GM21737 (cell line): ENCODE measurements around the gene CAMTA1.
"Not testable (repeated sequence)": the region's sequence is repeated elsewhere in the genome, so short reads cannot be mapped to it uniquely, and the experiment has no call there.

Experiments
- ATAC-seq: cut with Tn5 transposase; IDR thresholded peaks from one replicate; pipeline ENCODE4 v1.9.1; 2021; ENCODE audit warnings: mild to moderate bottlenecking, moderate library complexity; ENCODE audit not compliant: unreplicated experiment

CAMTA1 gene

GRCh38 chr1:7389906-7390603 lies 604.8 kb downstream of the CAMTA1 start:
- no peak for ATAC-seq

DNA sequence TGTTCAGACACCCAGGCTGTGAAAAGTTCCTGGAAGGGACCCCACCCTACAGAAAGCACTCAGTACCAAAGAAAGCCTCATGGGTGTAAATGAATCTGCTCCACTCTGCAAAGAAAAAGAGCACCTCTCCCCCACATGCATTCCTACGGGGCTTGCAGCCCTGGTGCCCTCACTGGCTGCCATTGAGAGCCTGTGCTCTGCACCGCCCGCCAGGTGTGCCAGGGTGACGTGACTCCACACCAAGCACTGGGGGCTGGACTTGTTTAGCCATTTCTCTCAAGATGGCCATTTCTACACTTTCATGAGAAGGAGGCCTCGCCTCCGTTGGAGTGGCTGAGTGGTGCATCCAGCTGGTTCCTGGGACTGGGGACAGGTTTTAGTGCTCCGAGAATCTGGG lies 605.3 kb downstream of the CAMTA1 start:
- no peak for ATAC-seq

- no peak for ATAC-seq
These were observed 607.9 kb downstream of the CAMTA1 start for GRCh38 chr1:7393136-7393535.

DNA sequence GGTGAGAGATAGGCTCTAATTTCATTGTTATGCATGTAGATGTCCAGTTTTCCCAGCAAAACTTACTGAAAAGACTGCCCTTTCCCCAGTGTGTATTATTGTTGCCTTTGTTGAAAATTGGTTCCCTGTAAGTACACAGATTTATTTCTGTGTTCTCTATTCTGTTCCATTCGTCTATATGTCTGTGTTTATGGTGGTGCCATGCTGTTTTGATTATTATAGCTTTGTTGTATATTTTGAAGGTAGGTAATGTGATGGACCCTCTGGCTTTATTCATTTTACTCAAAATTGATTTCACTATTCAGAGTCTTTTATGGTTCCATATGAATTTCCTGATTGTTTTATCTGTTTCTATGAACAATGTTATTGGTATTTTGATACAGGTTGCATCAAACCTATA lies 610.0 kb downstream of the CAMTA1 start:
- no peak for ATAC-seq

GRCh38 chr1:7398982-7399381 lies 613.7 kb downstream of the CAMTA1 start:
- no peak for ATAC-seq

DNA sequence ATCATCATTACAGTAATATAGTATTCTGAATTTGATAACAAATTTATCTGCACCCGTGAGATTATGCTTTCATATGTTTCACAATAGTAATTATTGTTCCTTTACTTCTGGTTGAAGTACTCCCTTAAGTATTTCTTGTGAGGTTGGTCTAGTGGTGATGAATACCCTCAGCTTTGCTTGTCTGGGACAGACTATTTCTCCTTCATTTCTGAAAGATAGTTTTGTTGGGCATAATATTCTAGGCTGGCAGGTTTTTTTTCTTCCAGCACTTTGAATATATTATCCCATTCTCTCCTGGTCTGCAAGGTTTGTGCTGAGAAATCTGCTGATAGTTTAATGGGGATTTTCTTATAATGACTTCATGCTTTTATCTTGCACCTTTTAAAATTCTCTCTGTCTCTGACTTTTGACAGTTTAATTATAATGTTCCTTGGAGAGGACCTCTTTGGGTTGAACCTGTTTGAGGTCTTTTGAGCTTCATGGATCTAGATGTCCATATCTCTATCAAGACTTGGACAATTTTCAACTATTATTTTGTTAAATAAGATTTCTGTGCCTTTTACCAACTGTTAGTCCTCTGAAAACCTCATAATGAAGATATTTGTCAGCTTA lies 614.4 kb downstream of the CAMTA1 start:
- no peak for ATAC-seq

- no peak for ATAC-seq
These were observed 615.3 kb downstream of the CAMTA1 start for GRCh38 chr1:7400566-7400965.

DNA sequence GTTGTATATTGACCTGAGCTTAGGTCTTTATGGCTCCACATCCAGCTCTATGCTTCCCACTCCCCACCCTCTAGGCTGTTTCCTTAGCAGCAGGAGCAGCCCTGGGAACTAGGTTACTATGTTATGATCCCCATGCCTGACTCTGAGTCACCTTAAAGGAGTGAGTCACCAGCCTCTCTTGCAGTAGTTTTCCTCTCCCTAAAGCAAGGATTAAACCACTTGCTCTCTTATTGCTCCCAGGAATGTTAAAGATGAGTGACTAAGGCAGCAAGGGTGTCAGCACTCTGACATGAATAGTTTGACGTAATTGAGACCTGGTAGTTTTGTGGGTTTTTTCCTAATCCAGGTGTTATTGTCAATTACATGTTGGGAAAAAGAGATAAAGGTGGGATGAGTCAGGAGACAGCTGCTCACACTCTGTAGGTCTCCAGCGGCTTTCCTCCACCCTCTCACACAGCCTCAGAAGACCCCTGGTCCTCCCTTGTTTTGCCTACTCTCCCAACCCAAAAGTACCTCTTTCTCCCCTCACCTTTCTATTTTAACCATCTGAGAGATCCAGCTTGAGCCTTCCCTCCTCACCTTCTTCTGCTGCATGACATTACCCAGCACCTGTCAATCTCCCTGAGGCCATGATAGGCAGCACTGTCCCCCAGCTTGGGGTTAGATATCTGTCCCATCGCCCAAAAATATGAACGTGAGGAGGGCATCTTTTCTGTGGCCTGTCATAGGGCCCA lies 616.7 kb downstream of the CAMTA1 start:
- no peak for ATAC-seq

DNA sequence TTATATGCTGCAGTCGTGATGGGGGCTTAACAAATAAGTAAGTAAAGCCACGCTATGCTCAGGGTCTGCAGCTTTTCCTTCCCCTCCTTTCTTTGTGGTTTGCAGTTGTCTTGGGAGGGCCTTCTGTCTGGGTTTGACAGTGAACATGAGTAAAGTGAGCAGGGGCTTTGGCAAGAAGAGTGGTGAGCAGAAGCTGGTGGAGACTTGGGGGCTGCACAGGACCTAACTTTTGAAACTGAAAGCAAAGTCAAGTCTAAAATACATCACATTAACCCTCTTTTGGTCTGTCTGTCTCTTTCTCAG lies 617.2 kb downstream of the CAMTA1 start:
- no peak for ATAC-seq

GRCh38 chr1:7403265-7404045 lies 618.2 kb downstream of the CAMTA1 start:
- no peak for ATAC-seq

GRCh38 chr1:7404046-7404742 lies 618.9 kb downstream of the CAMTA1 start:
- ATAC-seq: no peak

DNA sequence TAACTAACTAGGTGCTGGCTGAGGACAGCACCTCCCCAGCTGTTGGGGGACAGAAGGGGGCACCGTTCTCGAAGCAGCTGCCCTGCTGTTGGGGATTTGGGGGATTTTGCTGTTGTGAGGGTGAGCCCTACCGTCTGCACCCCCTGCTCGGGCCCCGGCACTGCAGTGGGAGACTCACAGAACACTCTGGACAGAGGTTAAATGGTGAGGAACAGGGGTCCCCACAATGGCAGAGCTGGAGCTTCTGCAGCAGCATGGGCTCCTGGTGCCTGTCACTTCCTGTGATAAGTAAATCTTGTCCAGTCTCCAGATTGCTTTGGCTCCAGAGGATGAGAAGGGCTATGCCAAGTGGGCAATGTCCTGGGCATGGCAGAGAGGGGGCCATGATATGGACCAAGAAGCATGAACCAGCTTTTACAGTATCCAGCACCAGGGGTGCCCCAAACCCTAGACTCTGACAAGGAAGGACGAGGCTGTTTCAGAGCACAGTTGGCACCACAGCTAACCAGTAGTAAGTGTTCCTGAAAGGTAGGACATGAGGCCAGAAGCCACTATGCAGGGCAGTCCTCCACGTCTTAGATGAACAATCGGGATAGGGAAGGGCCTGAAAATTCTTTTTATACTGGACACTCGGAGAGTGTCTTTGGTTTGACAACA lies 620.7 kb downstream of the CAMTA1 start:
- ATAC-seq: no peak

DNA sequence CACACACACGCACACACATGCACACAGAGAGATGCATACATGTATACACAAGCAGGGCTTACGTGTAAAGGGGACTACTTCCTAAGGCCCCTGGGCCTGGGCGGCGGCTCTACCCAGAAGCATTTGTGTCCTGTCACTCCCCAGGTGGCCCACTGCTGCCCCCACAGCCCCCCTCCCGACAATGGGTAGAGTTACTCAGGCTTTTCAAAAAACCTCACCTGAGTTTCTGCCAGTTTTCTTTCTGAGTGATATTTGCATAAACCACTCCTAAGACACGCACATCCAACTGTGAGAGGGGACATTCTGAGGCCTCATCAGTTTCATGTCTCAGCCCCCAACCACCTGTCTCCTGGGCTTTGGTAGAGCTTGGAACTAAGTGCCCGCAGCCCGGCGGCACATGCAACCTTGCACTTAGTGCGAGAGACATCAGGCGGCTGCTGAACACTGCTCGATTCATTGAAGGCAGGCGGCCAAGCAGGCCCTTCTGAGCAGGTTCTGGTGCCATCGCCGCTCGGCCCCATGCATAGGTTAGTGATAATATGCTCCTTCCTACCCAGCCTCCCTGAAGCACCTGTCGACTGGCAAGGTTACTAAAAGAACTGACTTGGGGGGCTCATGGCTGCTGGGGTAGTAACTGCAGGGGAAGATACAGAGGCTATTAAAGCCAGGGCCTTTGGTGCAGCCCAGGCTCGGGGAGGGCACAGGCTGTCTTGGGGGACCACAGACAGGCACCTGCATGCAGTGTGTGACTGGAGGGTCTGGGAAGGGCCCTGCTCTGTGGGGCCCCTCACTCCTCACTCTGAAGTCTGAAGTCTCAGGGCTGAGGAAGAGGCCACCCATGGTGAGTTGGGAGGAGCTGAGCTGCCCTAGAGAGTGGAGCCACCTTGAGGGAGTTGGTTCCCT lies 621.6 kb downstream of the CAMTA1 start:
- ATAC-seq: no peak

GRCh38 chr1:7407544-7407895 lies 622.3 kb downstream of the CAMTA1 start:
- ATAC-seq: no peak

GRCh38 chr1:7407980-7408770 lies 622.9 kb downstream of the CAMTA1 start:
- ATAC-seq: no peak

- ATAC-seq: no peak
These were observed 623.5 kb downstream of the CAMTA1 start for GRCh38 chr1:7408771-7409150.

DNA sequence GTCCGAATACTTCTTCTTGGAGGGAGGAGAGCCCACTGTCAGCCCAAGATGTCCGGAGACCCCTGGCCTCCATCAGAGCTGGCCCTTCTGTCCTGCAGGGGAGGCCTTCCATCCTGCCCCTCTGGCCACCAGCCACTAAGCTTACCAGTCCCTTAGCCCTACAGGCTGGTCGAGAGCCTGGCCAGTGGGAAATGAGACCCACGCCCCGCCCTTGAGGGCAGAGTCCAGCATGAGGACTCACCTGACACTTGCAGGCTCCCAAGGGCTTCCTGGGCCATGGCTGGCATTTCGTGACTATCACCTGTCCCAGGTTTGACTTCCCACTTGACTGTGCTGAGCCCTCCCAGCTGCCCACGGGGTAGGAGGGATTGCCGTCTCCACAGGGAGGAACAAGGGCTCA lies 624.0 kb downstream of the CAMTA1 start:
- no peak for ATAC-seq

GRCh38 chr1:7410156-7410555 lies 624.9 kb downstream of the CAMTA1 start:
- ATAC-seq: no peak

- ATAC-seq: not testable (repeated sequence)
These were observed 632.4 kb downstream of the CAMTA1 start for GRCh38 chr1:7417618-7418017.
